T-helper 2 cell treated with Interferon-gamma antibody and Interleukin-4, amounts not matched to agents 5 μg/mL and 100 μg/mL, for 36 hours (primary cell): ENCODE measurements around the gene IFNG-AS1.
A peak's percentile ranks its signal among the peaks of the same experiment; 100 is the strongest.

Experiments used
- DNase-seq: peaks from one replicate; pipeline ENCODE4 v3.0.0; 2021; ENCODE audit warnings: low spot score
- H3K27ac Mint-ChIP-seq: one replicate; pipeline ENCODE4 v1.8.0; 2021; ENCODE audit warnings: mild to moderate bottlenecking, mixed read lengths
- H3K27me3 Mint-ChIP-seq: one replicate; pipeline ENCODE4 v1.8.0; 2021; ENCODE audit warnings: low read depth, mixed read lengths
- H3K36me3 Mint-ChIP-seq: one replicate; pipeline ENCODE4 v1.8.0; 2021; ENCODE audit warnings: low read depth, mixed read lengths
- H3K4me1 Mint-ChIP-seq: one replicate; pipeline ENCODE4 v1.8.0; 2021; ENCODE audit warnings: low read depth, mixed read lengths
- H3K4me3 Mint-ChIP-seq: one replicate; pipeline ENCODE4 v1.8.0; 2022; ENCODE audit warnings: mild to moderate bottlenecking, moderate library complexity, mixed read lengths
- H3K9me3 Mint-ChIP-seq: one replicate; pipeline ENCODE4 v1.8.0; 2021; ENCODE audit warnings: mixed read lengths

IFNG-AS1 gene

DNA sequence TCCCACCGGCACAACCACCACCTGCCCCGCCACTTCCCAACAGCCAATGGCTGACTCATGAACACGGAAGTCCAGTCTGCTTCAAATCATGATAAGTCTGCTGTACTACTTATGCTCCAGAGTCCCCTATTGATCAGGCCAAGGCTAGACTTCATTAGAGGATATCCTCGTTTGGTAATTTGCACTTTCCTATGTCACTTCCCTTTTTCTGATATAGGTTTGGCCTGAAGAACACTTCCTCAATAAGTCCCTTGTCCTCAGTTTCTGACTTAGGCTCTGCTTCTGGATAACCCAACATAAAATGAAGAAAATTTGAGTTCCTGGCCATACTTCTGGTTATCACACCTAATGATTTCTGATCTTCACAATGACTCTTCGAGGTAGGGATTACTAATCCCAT, 45.3 kb downstream of the IFNG-AS1 start:
- Mint-ChIP-seq H3K4me1 (peaks cover 13% of the 10 kb centered on the region), H3K27me3 (no peaks in the 10 kb centered on the region), H3K9me3 (no peaks in the 10 kb centered on the region), H3K4me3 (no peak overlapping the region), H3K36me3 (no peaks in the 10 kb centered on the region), H3K27ac (no peak overlapping the region)
- DNase-seq: no peak

DNA sequence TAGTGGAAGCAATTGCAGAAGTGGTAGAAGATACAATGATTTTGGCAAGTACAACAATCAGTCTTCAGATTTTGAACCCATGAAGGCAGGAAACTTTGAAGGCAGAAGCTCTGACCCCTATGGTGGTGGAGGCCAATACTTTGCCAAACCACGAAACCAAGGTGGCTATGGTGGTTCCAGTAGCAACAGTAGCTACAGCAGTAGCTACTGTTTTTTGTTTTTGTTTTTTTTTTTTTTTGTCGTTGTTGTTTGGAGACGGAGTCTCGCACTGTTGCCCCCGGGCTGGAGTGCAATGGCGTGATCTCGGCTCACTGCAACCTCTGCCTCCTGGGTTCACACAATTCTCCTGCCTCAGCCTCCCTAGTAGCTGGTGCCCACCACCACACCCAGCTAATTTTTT, 47.4 kb downstream of the IFNG-AS1 start:
- H3K4me1 Mint-ChIP-seq: peaks cover 17% of the 10 kb centered on the region
- H3K4me3 Mint-ChIP-seq: no peak overlapping the region
- H3K9me3 Mint-ChIP-seq: no peaks in the 10 kb centered on the region
- DNase-seq: no peak
- H3K27ac Mint-ChIP-seq: no peak overlapping the region
- no peaks in the 10 kb centered on the region for H3K27me3 Mint-ChIP-seq
- H3K36me3 Mint-ChIP-seq: no peaks in the 10 kb centered on the region

- H3K27me3 Mint-ChIP-seq: no peaks in the 10 kb centered on the region
- H3K4me1 Mint-ChIP-seq: peaks cover 17% of the 10 kb centered on the region
- DNase-seq: no peak
- no peak overlapping the region for H3K4me3 Mint-ChIP-seq
- H3K36me3 Mint-ChIP-seq: no peaks in the 10 kb centered on the region
- H3K9me3 Mint-ChIP-seq: no peaks in the 10 kb centered on the region
- H3K27ac Mint-ChIP-seq: peak overlapping the region; percentile 9
These were observed 48.5 kb downstream of the IFNG-AS1 start for GRCh38 chr12:68037616-68038255.

DNA sequence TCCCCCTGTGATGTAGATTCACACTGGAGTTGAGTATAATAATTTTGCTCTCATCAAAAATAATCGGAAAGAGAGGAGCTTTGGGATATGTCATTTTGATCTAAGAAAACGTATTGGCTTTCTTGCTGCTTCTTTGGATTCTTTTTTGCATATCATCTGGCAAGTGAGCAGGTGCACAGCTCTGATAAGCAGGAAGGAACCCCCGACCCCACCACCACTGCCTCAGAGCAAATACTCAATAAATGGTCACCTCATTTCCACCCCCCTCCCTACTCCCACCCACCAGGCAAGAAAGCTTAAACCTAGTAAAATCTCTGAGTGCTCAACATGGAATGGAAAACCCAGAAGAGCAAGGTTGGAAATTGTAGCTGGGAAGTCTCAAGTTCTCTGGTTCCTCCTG, 49.4 kb downstream of the IFNG-AS1 start:
- Mint-ChIP-seq H3K4me3 (no peak overlapping the region), H3K4me1 (peaks cover 17% of the 10 kb centered on the region), H3K27ac (no peak overlapping the region), H3K9me3 (no peaks in the 10 kb centered on the region), H3K36me3 (no peaks in the 10 kb centered on the region), H3K27me3 (no peaks in the 10 kb centered on the region)
- DNase-seq: no peak

GRCh38 chr12:68040450-68041075, 51.3 kb downstream of the IFNG-AS1 start:
- DNase-seq: peak; percentile 59
- Mint-ChIP-seq H3K4me1 (peaks cover 17% of the 10 kb centered on the region), H3K4me3 (no peak overlapping the region), H3K27me3 (no peaks in the 10 kb centered on the region), H3K36me3 (no peaks in the 10 kb centered on the region), H3K27ac (no peak overlapping the region), H3K9me3 (no peaks in the 10 kb centered on the region)

DNA sequence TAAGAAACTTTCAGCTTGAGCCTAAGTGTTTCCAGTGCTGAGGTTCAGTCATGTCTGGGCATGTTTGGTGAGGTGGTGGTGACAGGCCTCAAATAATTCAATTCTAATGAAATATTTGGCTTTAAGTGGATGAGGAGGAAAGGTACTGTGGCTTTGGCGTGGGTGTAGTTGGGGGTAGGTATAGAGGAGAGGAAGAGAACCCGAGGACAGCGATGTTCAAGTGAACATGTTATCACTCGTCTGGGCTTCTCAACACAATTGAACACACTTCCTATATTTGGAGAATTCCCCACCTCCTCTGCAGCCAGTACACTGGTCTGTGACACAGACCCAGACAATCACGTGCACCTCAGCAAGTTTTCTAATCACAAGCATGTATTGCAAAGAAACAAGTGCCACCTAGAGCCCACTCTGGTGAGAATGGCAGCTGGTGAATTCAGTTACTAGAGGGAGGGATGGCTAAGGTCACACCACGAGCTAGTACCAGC, 53.0 kb downstream of the IFNG-AS1 start:
- no peak overlapping the region for H3K4me3 Mint-ChIP-seq
- DNase-seq: no peak

DNA sequence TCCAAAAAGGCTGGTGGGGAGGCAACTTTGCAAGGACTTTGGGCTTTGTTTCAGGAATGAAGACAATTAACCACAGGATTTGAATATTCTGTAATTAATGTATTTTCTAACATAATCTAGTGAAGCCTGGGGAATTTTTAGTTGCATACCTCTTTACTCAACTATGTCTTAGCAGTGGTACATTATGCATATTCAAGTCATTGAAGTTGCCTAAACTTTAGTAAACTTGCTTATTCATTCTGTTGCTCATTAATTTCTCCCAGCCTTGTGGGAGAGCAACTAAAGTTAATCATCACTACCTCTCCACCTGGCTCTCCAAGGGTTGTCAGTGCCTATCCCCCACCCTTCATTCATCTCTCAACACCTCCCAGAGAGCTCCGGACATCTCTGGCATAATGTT, 54.2 kb downstream of the IFNG-AS1 start:
- Mint-ChIP-seq H3K4me1 (peaks cover 13% of the 10 kb centered on the region), H3K36me3 (no peaks in the 10 kb centered on the region), H3K27ac (no peak overlapping the region), H3K4me3 (no peak overlapping the region), H3K9me3 (no peaks in the 10 kb centered on the region), H3K27me3 (peaks cover 3% of the 10 kb centered on the region)
- DNase-seq: no peak

More for the DNA sequence above, 53.0 kb downstream of the IFNG-AS1 start:
- peaks cover 3% of the 10 kb centered on the region for H3K27me3 Mint-ChIP-seq
- no peaks in the 10 kb centered on the region for H3K9me3 Mint-ChIP-seq
- H3K4me1 Mint-ChIP-seq: peaks cover 13% of the 10 kb centered on the region
- H3K27ac Mint-ChIP-seq: peak overlapping the region; percentile 17
- no peaks in the 10 kb centered on the region for H3K36me3 Mint-ChIP-seq

DNA sequence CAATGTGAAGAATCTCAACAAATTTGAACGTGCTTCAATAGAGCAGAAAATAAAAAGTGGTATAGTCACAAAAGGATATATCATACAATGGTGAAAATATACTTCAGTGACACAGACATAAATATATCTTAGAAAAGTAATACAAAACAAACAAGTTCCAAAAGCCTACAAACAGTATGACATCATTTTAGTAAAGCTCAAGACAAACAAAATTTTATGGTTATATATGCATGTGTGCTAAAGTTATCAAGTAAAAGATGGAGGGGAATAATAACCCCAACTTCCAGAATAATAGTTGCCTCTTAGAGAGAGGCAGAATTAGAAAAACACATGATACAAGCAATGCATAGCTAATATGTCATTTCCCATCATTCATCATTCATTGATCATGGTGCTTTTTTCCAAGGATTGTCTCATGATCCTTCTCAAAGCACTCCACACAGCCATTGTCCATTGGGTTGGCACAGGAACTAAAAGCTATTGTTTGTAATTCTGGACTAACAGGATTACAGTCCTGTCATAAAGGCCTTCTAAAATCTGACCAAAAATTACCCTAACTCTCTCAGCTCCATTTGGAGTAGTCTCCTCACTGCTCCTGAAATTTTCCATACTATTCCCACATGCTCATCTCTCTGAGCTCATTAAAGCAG, 59.5 kb downstream of the IFNG-AS1 start:
- no peak for DNase-seq
- no peaks in the 10 kb centered on the region for H3K4me1 Mint-ChIP-seq
- no peak overlapping the region for H3K27ac Mint-ChIP-seq
- H3K36me3 Mint-ChIP-seq: no peaks in the 10 kb centered on the region
- no peaks in the 10 kb centered on the region for H3K9me3 Mint-ChIP-seq
- peaks cover 5% of the 10 kb centered on the region for H3K27me3 Mint-ChIP-seq
- no peak overlapping the region for H3K4me3 Mint-ChIP-seq

DNA sequence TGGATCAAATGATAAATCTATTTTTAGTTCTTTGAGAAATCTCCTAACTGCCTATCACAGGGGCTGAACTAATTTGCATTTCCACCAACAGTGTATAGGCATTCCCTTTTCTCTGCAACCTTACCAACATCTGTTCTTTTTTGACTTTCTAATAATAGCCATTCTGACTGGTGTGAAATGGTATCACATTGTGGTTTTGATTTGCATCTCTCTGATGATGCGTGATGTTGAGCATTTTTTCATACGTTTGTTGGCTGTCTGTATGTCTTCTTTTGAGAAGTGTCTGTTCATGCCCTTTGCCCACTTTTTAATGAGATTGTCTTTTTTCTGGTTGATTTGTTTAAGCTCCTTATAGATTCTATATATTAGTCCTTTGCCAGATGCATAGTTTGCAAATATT, 67.1 kb downstream of the IFNG-AS1 start:
- H3K9me3 Mint-ChIP-seq: peaks cover 47% of the 10 kb centered on the region
- no peak for DNase-seq
- H3K4me3 Mint-ChIP-seq: no peak overlapping the region
- no peaks in the 10 kb centered on the region for H3K4me1 Mint-ChIP-seq
- no peaks in the 10 kb centered on the region for H3K36me3 Mint-ChIP-seq
- H3K27me3 Mint-ChIP-seq: no peaks in the 10 kb centered on the region
- no peak overlapping the region for H3K27ac Mint-ChIP-seq

GRCh38 chr12:68063900-68064590, 74.8 kb downstream of the IFNG-AS1 start:
- peaks cover 49% of the 10 kb centered on the region for H3K9me3 Mint-ChIP-seq
- no peak overlapping the region for H3K4me3 Mint-ChIP-seq
- no peak overlapping the region for H3K27ac Mint-ChIP-seq
- DNase-seq: no peak
- peaks cover 8% of the 10 kb centered on the region for H3K4me1 Mint-ChIP-seq
- H3K36me3 Mint-ChIP-seq: peaks cover 9% of the 10 kb centered on the region
- peaks cover 4% of the 10 kb centered on the region for H3K27me3 Mint-ChIP-seq

DNA sequence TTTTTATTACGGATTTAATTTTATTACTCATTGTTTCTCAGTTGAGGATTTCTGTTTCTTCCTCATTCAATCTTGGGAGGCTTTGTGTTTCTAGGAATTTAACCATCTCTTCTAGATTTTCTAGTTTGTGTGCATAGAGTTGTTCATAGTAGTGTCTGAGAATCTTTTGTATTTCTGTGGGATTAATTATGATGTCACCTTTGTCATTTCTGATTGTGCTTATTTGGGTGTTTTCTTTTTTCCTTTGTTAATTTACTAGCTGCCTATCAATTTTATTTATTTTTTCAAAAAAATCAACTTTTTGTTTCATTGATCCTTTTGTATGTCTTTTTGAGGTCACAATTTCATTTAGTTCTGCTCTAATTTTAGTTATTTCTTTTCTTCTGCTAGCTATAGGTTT, 75.9 kb downstream of the IFNG-AS1 start:
- no peak overlapping the region for H3K4me3 Mint-ChIP-seq
- peaks cover 9% of the 10 kb centered on the region for H3K36me3 Mint-ChIP-seq
- DNase-seq: no peak
- peaks cover 4% of the 10 kb centered on the region for H3K27me3 Mint-ChIP-seq
- peaks cover 8% of the 10 kb centered on the region for H3K4me1 Mint-ChIP-seq
- H3K27ac Mint-ChIP-seq: no peak overlapping the region
- peaks cover 42% of the 10 kb centered on the region for H3K9me3 Mint-ChIP-seq

GRCh38 chr12:68065687-68066086, 76.4 kb downstream of the IFNG-AS1 start:
- H3K36me3 Mint-ChIP-seq: peaks cover 9% of the 10 kb centered on the region
- H3K4me3 Mint-ChIP-seq: no peak overlapping the region
- H3K27me3 Mint-ChIP-seq: peaks cover 4% of the 10 kb centered on the region
- peaks cover 8% of the 10 kb centered on the region for H3K4me1 Mint-ChIP-seq
- DNase-seq: no peak
- H3K27ac Mint-ChIP-seq: no peak overlapping the region
- peaks cover 41% of the 10 kb centered on the region for H3K9me3 Mint-ChIP-seq

GRCh38 chr12:68067762-68068376, 78.6 kb downstream of the IFNG-AS1 start:
- H3K36me3 Mint-ChIP-seq: peaks cover 9% of the 10 kb centered on the region
- no peak for DNase-seq
- H3K4me3 Mint-ChIP-seq: no peak overlapping the region
- peaks cover 28% of the 10 kb centered on the region for H3K9me3 Mint-ChIP-seq
- H3K27ac Mint-ChIP-seq: no peak overlapping the region
- H3K4me1 Mint-ChIP-seq: peaks cover 8% of the 10 kb centered on the region
- peaks cover 4% of the 10 kb centered on the region for H3K27me3 Mint-ChIP-seq
